CD4-positive, alpha-beta T cell treated with Interleukin-4 for 4 hours (primary cell): ENCODE data around the gene ANKRD49.

Experiments
- DNase-seq: peaks from one replicate; pipeline ENCODE4 v3.0.0-alpha.2; 2020

The ANKRD49 gene

GRCh38 chr11:94545264-94546161, 51.7 kb downstream of the ANKRD49 start:
- no peak for DNase-seq

GRCh38 chr11:94546162-94546470, 52.3 kb downstream of the ANKRD49 start:
- no peak for DNase-seq

- DNase-seq: no peak
Observed at GRCh38 chr11:94546886-94547285, 53.1 kb downstream of the ANKRD49 start.

GRCh38 chr11:94549146-94549545, 55.4 kb downstream of the ANKRD49 start:
- no peak for DNase-seq
